ENCODE results near the gene ARPC5. TPM values are rescaled to one million over a fixed set of nuclear protein-coding genes. Genes with fewer than 3 reads are reported as not detected.
A peak's percentile ranks its signal among the peaks of the same experiment; 100 is the strongest.

The ARPC5 gene
- polyA plus RNA-seq, 3 donors, result 110 to 1,089 (median 1,064) TPM

DNA sequence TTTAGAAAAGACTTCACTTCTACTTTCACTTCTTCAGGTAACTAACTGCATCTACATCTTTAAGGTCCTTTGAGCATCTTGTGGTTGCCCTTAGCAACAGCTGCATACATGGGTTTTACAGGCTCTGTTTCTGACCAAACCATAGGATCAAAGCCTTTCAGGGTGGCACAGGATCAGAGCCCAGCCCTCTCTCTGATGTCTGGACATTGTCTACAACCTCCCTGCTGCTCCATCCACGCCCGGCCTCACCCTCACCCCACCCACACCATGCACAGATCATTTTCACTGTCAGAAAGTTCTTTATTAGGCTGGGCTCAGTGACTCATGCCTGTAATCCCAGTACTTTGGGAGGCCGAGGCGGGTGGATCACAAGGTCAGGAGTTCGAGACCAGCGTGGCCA, 50.5 kb downstream of the ARPC5 start:
- peak overlapping the region; percentile 91 to 97 (median 94) for H3K27ac Mint-ChIP-seq
- 48% methylated on average over 4 of the region's 6 CpGs for WGBS (ENCODE audit: insufficient coverage)
- Histone ChIP-seq H4K20me1 (ENCODE audit: insufficient read depth, low read length) (peaks cover 63% of the 10 kb centered on the region), H2AFZ (ENCODE audit: insufficient read depth, low read depth, low read length, poor library complexity, severe bottlenecking) (no peak overlapping the region), H3K9me3 (replicated peaks in 1 of 2; ENCODE audit: control insufficient read depth in 1 of 2, insufficient read depth in 1 of 2, low read length in 2 of 2) (no peaks in the 10 kb centered on the region), H3K36me3 (replicated peaks in 1 of 2; ENCODE audit: control insufficient read depth in 1 of 2, insufficient read depth in 2 of 2, low read length in 2 of 2) (peaks cover 48 to 50% of the 10 kb centered on the region in 2 donors), H3K4me2 (replicated peaks; ENCODE audit: extremely low read depth, low read length, poor library complexity, severe bottlenecking) (peak overlapping the region; percentile 7), H3K4me3 (replicated peaks in 1 of 3; ENCODE audit: low read depth in 2 of 3, low read length in 3 of 3) (peak overlapping the region in 1 of 3 experiments; percentile 9), H3K79me2 (ENCODE audit: insufficient read depth, low read length) (peaks cover 92% of the 10 kb centered on the region), H3K27ac (ENCODE audit: low read depth in 1 of 2, low read length in 2 of 2) (peak overlapping the region; percentile 72 to 90), H3K9ac (ENCODE audit: insufficient read depth, low read length, poor library complexity, severe bottlenecking) (no peak overlapping the region), H3K27me3 (ENCODE audit: control insufficient read depth in 2 of 2, insufficient read depth in 2 of 2, low read length in 2 of 2) (no peaks in the 10 kb centered on the region), H3K4me1 (ENCODE audit: control insufficient read depth in 1 of 2, insufficient read depth in 2 of 2, low read length in 2 of 2) (peaks cover 84 to 97% of the 10 kb centered on the region in 2 donors)
- TF ChIP-seq, protein P1, sequence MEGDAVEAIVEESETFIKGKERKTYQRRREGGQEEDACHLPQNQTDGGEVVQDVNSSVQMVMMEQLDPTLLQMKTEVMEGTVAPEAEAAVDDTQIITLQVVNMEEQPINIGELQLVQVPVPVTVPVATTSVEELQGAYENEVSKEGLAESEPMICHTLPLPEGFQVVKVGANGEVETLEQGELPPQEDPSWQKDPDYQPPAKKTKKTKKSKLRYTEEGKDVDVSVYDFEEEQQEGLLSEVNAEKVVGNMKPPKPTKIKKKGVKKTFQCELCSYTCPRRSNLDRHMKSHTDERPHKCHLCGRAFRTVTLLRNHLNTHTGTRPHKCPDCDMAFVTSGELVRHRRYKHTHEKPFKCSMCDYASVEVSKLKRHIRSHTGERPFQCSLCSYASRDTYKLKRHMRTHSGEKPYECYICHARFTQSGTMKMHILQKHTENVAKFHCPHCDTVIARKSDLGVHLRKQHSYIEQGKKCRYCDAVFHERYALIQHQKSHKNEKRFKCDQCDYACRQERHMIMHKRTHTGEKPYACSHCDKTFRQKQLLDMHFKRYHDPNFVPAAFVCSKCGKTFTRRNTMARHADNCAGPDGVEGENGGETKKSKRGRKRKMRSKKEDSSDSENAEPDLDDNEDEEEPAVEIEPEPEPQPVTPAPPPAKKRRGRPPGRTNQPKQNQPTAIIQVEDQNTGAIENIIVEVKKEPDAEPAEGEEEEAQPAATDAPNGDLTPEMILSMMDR (IDR thresholded peaks at IDR 0.05), result no peak
- H3K4me1 Mint-ChIP-seq, result peaks cover 75% of the 10 kb centered on the region
- H3K36me3 Mint-ChIP-seq, result peaks cover 67 to 88% of the 10 kb centered on the region in 2 donors
- intact Hi-C loops (cut with micrococcal nuclease), result no loop called here
- H3K9me3 Mint-ChIP-seq, result peaks cover 0 to 1% (median 0%) of the 10 kb centered on the region in 7 donors
- H3K27me3 Mint-ChIP-seq (ENCODE audit: low read depth in 3 of 3), result no peaks in the 10 kb centered on the region
- peak overlapping the region in 1 of 2 donors; percentile 56 for H3K4me3 Mint-ChIP-seq
- peak in 1 of 3 donors; percentile 33 for DNase-seq

DNA sequence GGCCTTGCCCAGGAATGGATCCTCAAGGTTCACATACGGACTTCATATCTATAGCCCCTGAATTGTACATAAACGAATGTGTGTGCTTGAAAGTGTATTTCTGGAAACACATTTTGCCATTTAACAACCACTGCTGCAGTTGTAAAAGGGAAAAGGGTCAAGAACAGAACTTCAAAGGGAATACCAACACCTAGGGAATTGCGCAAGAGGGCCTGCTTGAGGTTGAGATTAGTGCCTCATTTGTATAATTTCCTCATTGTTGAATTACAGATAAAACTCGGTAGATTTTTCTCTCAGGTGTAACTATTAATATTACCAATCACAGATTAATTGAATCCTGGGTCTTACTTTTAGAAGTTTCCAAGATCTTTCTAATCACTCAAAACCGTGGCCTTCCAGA, 51.4 kb downstream of the ARPC5 start:
- Mint-ChIP-seq H3K36me3 (peaks cover 67 to 91% of the 10 kb centered on the region in 2 donors), H3K27me3 (ENCODE audit: low read depth in 3 of 3) (no peaks in the 10 kb centered on the region), H3K4me1 (peaks cover 79% of the 10 kb centered on the region), H3K4me3 (peak overlapping the region in 1 of 2 donors; percentile 62), H3K27ac (peak overlapping the region; percentile 96 to 99 (median 97)), H3K9me3 (peaks cover 0 to 1% (median 0%) of the 10 kb centered on the region in 7 donors)
- H3K9me3 ChIP-seq (replicated peaks in 1 of 2; ENCODE audit: control insufficient read depth in 1 of 2, insufficient read depth in 1 of 2, low read length in 2 of 2), result no peaks in the 10 kb centered on the region
- intact Hi-C loops (cut with micrococcal nuclease), result loop anchor here (5.0 kb wide), 2 partner anchors 43 to 48 kb away; no protein-coding TSS in a partner anchor
- no peaks in the 10 kb centered on the region for H3K27me3 ChIP-seq (ENCODE audit: control insufficient read depth in 2 of 2, insufficient read depth in 2 of 2, low read length in 2 of 2)
- no CpG with 5 or more reads among the region's 5 CpGs for WGBS (ENCODE audit: insufficient coverage)
- H3K9ac ChIP-seq (ENCODE audit: insufficient read depth, low read length, poor library complexity, severe bottlenecking), result peak overlapping the region; percentile 28
- DNase-seq, result peak in 1 of 3 donors; percentile 45
- peaks cover 49 to 52% of the 10 kb centered on the region in 2 donors for H3K36me3 ChIP-seq (replicated peaks in 1 of 2; ENCODE audit: control insufficient read depth in 1 of 2, insufficient read depth in 2 of 2, low read length in 2 of 2)
- TF ChIP-seq, protein P1 (IDR thresholded peaks at IDR 0.05), result no peak
- no peak overlapping the region for H2AFZ ChIP-seq (ENCODE audit: insufficient read depth, low read depth, low read length, poor library complexity, severe bottlenecking)
- peaks cover 87 to 97% of the 10 kb centered on the region in 2 donors for H3K4me1 ChIP-seq (ENCODE audit: control insufficient read depth in 1 of 2, insufficient read depth in 2 of 2, low read length in 2 of 2)
- peak overlapping the region; percentile 76 to 90 for H3K27ac ChIP-seq (ENCODE audit: low read depth in 1 of 2, low read length in 2 of 2)
- peak overlapping the region in 1 of 3 experiments; percentile 34 for H3K4me3 ChIP-seq (replicated peaks in 1 of 3; ENCODE audit: low read depth in 2 of 3, low read length in 3 of 3)
- H3K79me2 ChIP-seq (ENCODE audit: insufficient read depth, low read length), result peaks cover 92% of the 10 kb centered on the region
- H4K20me1 ChIP-seq (ENCODE audit: insufficient read depth, low read length), result peaks cover 72% of the 10 kb centered on the region
- H3K4me2 ChIP-seq (replicated peaks; ENCODE audit: extremely low read depth, low read length, poor library complexity, severe bottlenecking), result peak overlapping the region; percentile 39

Measured in CD14-positive monocyte (primary cell).